Measurements from ENCODE around the gene DLG5. TPM values are rescaled to one million over a fixed set of nuclear protein-coding genes. Genes with fewer than 3 reads are reported as not detected.

DLG5 gene
- total and polyA plus RNA-seq, 9 of the 15 experiments (the other 6 are each of a cell fraction or from before 2014, with no cell fraction given), result 1.4 to 26.8 (median 11.2) TPM

DNA sequence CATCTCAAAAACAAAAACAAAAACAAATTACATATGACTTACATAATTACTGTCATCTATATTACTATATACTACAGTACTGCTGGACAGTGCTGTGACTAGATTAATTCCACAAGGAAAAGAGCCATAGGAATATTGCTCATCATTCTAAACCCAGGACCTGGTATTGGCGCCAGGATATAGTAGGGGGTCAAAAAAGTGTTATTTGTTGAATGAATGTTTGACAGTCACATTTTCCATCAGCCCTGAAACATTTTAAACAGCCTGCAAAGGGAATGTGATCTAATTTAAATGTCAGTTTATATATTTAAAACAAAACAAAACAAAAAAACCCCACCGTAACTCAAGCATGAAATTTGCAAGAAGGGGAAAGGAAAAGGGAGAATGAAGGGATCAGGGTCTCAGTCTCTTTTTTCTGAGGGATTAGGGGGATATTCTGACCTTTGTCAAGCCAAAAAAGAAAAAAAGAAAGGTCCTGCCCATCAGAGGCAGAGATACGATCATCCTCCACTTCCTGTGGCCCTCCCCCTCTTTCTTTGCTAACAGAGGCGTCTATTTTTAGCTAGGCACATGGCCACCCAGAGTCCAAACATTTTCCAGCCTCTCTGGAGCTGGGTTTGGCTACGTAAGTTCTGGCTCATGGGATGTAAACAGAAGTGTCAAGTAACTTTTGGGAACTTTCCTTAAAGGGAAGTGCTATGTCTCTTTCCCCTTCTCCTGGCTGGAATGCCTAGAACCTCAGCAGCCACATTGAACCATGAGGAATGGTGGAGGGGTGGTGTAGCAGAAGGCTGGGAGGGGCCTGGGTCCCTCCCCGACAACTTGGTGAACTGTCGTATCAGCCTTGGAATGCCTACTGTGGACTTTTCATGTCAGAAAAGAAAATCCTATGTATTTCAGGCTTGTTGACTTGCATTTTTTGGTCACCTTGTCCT lies 44.6 kb upstream of the DLG5 start (continued):
- TF ChIP-seq, protein P1, sequence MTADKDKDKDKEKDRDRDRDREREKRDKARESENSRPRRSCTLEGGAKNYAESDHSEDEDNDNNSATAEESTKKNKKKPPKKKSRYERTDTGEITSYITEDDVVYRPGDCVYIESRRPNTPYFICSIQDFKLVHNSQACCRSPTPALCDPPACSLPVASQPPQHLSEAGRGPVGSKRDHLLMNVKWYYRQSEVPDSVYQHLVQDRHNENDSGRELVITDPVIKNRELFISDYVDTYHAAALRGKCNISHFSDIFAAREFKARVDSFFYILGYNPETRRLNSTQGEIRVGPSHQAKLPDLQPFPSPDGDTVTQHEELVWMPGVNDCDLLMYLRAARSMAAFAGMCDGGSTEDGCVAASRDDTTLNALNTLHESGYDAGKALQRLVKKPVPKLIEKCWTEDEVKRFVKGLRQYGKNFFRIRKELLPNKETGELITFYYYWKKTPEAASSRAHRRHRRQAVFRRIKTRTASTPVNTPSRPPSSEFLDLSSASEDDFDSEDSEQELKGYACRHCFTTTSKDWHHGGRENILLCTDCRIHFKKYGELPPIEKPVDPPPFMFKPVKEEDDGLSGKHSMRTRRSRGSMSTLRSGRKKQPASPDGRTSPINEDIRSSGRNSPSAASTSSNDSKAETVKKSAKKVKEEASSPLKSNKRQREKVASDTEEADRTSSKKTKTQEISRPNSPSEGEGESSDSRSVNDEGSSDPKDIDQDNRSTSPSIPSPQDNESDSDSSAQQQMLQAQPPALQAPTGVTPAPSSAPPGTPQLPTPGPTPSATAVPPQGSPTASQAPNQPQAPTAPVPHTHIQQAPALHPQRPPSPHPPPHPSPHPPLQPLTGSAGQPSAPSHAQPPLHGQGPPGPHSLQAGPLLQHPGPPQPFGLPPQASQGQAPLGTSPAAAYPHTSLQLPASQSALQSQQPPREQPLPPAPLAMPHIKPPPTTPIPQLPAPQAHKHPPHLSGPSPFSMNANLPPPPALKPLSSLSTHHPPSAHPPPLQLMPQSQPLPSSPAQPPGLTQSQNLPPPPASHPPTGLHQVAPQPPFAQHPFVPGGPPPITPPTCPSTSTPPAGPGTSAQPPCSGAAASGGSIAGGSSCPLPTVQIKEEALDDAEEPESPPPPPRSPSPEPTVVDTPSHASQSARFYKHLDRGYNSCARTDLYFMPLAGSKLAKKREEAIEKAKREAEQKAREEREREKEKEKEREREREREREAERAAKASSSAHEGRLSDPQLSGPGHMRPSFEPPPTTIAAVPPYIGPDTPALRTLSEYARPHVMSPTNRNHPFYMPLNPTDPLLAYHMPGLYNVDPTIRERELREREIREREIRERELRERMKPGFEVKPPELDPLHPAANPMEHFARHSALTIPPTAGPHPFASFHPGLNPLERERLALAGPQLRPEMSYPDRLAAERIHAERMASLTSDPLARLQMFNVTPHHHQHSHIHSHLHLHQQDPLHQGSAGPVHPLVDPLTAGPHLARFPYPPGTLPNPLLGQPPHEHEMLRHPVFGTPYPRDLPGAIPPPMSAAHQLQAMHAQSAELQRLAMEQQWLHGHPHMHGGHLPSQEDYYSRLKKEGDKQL (CRISPR knock-in tag; IDR thresholded peaks at IDR 0.05; ENCODE audit: borderline replicate concordance), result no peak
- TF ChIP-seq, protein P2, sequence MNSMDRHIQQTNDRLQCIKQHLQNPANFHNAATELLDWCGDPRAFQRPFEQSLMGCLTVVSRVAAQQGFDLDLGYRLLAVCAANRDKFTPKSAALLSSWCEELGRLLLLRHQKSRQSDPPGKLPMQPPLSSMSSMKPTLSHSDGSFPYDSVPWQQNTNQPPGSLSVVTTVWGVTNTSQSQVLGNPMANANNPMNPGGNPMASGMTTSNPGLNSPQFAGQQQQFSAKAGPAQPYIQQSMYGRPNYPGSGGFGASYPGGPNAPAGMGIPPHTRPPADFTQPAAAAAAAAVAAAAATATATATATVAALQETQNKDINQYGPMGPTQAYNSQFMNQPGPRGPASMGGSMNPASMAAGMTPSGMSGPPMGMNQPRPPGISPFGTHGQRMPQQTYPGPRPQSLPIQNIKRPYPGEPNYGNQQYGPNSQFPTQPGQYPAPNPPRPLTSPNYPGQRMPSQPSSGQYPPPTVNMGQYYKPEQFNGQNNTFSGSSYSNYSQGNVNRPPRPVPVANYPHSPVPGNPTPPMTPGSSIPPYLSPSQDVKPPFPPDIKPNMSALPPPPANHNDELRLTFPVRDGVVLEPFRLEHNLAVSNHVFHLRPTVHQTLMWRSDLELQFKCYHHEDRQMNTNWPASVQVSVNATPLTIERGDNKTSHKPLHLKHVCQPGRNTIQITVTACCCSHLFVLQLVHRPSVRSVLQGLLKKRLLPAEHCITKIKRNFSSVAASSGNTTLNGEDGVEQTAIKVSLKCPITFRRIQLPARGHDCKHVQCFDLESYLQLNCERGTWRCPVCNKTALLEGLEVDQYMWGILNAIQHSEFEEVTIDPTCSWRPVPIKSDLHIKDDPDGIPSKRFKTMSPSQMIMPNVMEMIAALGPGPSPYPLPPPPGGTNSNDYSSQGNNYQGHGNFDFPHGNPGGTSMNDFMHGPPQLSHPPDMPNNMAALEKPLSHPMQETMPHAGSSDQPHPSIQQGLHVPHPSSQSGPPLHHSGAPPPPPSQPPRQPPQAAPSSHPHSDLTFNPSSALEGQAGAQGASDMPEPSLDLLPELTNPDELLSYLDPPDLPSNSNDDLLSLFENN (IDR thresholded peaks at IDR 0.05; ENCODE audit: low read depth in 2 of 2, low read length in 2 of 2), result no peak; a peak in 1 of 4 replicates
- no peak for TF ChIP-seq ATF1 (CRISPR knock-in tag; IDR thresholded peaks at IDR 0.05)
- TF ChIP-seq ATF1 (tag; IDR thresholded peaks at IDR 0.05), result peak; percentile 71
- peak in 1 of 2 experiments; percentile 49; a peak in 2 of 4 replicates for TF ChIP-seq FOXK2 (conservative IDR thresholded peaks at IDR 0.05 in 1 of 2, IDR thresholded peaks at IDR 0.05 in 1 of 2; ENCODE audit: low read depth in 2 of 2)
- no peak for TF ChIP-seq ZNF696 (CRISPR knock-in tag; conservative IDR thresholded peaks at IDR 0.05)
- no peak for TF ChIP-seq XRCC4 (IDR thresholded peaks at IDR 0.05; ENCODE audit: extremely low read depth, insufficient read depth, insufficient read length)
- TF ChIP-seq OTX1 (CRISPR knock-in tag; IDR thresholded peaks at IDR 0.05), result 0 out of 2 replicates have a peak, but pooled peaks have one; percentile 44
- TF ChIP-seq, protein P3, sequence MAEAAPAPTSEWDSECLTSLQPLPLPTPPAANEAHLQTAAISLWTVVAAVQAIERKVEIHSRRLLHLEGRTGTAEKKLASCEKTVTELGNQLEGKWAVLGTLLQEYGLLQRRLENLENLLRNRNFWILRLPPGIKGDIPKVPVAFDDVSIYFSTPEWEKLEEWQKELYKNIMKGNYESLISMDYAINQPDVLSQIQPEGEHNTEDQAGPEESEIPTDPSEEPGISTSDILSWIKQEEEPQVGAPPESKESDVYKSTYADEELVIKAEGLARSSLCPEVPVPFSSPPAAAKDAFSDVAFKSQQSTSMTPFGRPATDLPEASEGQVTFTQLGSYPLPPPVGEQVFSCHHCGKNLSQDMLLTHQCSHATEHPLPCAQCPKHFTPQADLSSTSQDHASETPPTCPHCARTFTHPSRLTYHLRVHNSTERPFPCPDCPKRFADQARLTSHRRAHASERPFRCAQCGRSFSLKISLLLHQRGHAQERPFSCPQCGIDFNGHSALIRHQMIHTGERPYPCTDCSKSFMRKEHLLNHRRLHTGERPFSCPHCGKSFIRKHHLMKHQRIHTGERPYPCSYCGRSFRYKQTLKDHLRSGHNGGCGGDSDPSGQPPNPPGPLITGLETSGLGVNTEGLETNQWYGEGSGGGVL (CRISPR knock-in tag; IDR thresholded peaks at IDR 0.05), result no peak
- no peak for TF ChIP-seq MCM5 (IDR thresholded peaks at IDR 0.05; ENCODE audit: low read depth)
- TF ChIP-seq, protein P4, sequence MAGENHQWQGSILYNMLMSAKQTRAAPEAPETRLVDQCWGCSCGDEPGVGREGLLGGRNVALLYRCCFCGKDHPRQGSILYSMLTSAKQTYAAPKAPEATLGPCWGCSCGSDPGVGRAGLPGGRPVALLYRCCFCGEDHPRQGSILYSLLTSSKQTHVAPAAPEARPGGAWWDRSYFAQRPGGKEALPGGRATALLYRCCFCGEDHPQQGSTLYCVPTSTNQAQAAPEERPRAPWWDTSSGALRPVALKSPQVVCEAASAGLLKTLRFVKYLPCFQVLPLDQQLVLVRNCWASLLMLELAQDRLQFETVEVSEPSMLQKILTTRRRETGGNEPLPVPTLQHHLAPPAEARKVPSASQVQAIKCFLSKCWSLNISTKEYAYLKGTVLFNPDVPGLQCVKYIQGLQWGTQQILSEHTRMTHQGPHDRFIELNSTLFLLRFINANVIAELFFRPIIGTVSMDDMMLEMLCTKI (IDR thresholded peaks at IDR 0.05; ENCODE audit: partially characterized antibody), result no peak
